Astrocyte (in vitro differentiated cells and primary cell): ENCODE results near the gene PPP1R16B. TPM values are rescaled to one million over a fixed set of nuclear protein-coding genes. Genes with fewer than 3 reads are reported as not detected.

Experiments
- DNase-seq: peaks from one replicate; pipeline ENCODE4 v3.0.0-alpha.2; 2010; ENCODE audit warnings: low read depth
- FAIRE-seq: peaks from 2 replicates; lab custom pipeline; 2011; peaks lifted over from hg19 to GRCh38; lab: Jason Lieb, UNC
- H2AFZ ChIP-seq: 2 replicates; pipeline ENCODE4 v1.6.0; 2012; ENCODE audit warnings: low read depth, low read length, inconsistent platforms
- H3K27ac ChIP-seq: 2 replicates; pipeline ENCODE4 v1.5.1; 2011; ENCODE audit warnings: low read depth, low read length, inconsistent platforms
- H3K27me3 ChIP-seq: 2 replicates; pipeline ENCODE4 v1.6.0; 2011; ENCODE audit warnings: low read length, inconsistent platforms; ENCODE audit not compliant: insufficient read depth
- H3K36me3 ChIP-seq: 2 replicates; pipeline ENCODE4 v1.5.1; 2011; ENCODE audit warnings: low read length, inconsistent platforms; ENCODE audit not compliant: insufficient read depth
- H3K4me1 ChIP-seq: 2 replicates; pipeline ENCODE4 v1.5.1; 2011; ENCODE audit warnings: low read length, inconsistent platforms; ENCODE audit not compliant: insufficient read depth
- H3K4me2 ChIP-seq: 2 replicates; pipeline ENCODE4 v1.6.0; 2012; ENCODE audit warnings: low read length, inconsistent platforms
- H3K4me3 ChIP-seq: 2 replicates; pipeline ENCODE4 v1.5.1; 2011; ENCODE audit warnings: low read depth, mild to moderate bottlenecking, low read length, inconsistent platforms; ENCODE audit not compliant: insufficient read depth
- H3K79me2 ChIP-seq: 2 replicates; pipeline ENCODE4 v1.6.0; 2012; ENCODE audit warnings: mild to moderate bottlenecking, low read length, inconsistent platforms; ENCODE audit not compliant: insufficient read depth
- H3K9ac ChIP-seq: 2 replicates; pipeline ENCODE4 v1.6.0; 2012; ENCODE audit warnings: mild to moderate bottlenecking, low read length, inconsistent platforms
- H3K9me3 ChIP-seq: 2 replicates; pipeline ENCODE4 v1.5.1; 2012; ENCODE audit warnings: low read depth, mild to moderate bottlenecking, low read length, inconsistent platforms; ENCODE audit not compliant: insufficient read depth
- H4K20me1 ChIP-seq: 2 replicates; pipeline ENCODE4 v1.6.0; 2012; ENCODE audit warnings: low read length, inconsistent platforms; ENCODE audit not compliant: insufficient read depth
- H3K27ac Mint-ChIP-seq: one replicate; pipeline ENCODE4 v1.8.0; 2021; ENCODE audit warnings: mild to moderate bottlenecking, mixed read lengths; ENCODE audit not compliant: unreplicated experiment
- H3K27me3 Mint-ChIP-seq: one replicate; pipeline ENCODE4 v1.8.0; 2021; ENCODE audit warnings: low read depth, mixed read lengths; ENCODE audit not compliant: unreplicated experiment
- H3K36me3 Mint-ChIP-seq: one replicate; pipeline ENCODE4 v1.8.0; 2021; ENCODE audit warnings: low read depth, mixed read lengths; ENCODE audit not compliant: unreplicated experiment
- H3K4me1 Mint-ChIP-seq: one replicate; pipeline ENCODE4 v1.8.0; 2021; ENCODE audit warnings: low read depth, mixed read lengths; ENCODE audit not compliant: unreplicated experiment
- H3K4me3 Mint-ChIP-seq: one replicate; pipeline ENCODE4 v1.8.0; 2021; ENCODE audit warnings: mild to moderate bottlenecking, moderate library complexity, mixed read lengths; ENCODE audit not compliant: unreplicated experiment
- H3K9me3 Mint-ChIP-seq: one replicate; pipeline ENCODE4 v1.8.0; 2021; ENCODE audit warnings: mild to moderate bottlenecking, mixed read lengths; ENCODE audit not compliant: unreplicated experiment
- CTCF ChIP-seq: IDR thresholded peaks from 2 replicates; pipeline ENCODE4 v1.5.1; 2011; ENCODE audit warnings: low read depth, mild to moderate bottlenecking, inconsistent platforms, low read length, moderate library complexity; ENCODE audit not compliant: insufficient read depth
- EZH2 ChIP-seq: IDR thresholded peaks from 2 replicates; pipeline ENCODE4 v1.6.1; 2012; ENCODE audit warnings: mild to moderate bottlenecking, low read length, inconsistent platforms; ENCODE audit not compliant: insufficient read depth
- total RNA-seq: library from RNA; stranded (reverse); gene quantifications from 2 replicates; pipeline ENCODE4 v1.2.1, GENCODE V29; 2021

Gene PPP1R16B
- total RNA-seq, 1 donor from 2014 or later: 0.68 TPM

- H3K27ac Mint-ChIP-seq: no peak overlapping the region
- DNase-seq (no peak), FAIRE-seq (no peak)
- H3K36me3 Mint-ChIP-seq: peaks cover 4% of the 10 kb centered on the region
- H3K9me3 ChIP-seq: no peaks in the 10 kb centered on the region
- no peak overlapping the region for H3K4me3 ChIP-seq
- H3K4me2 ChIP-seq: no peak overlapping the region
- peaks cover 9% of the 10 kb centered on the region for H3K4me1 Mint-ChIP-seq
- TF ChIP-seq EZH2: no peak
- TF ChIP-seq CTCF: no peak
- H4K20me1 ChIP-seq: no peaks in the 10 kb centered on the region
- H3K4me3 Mint-ChIP-seq: peak overlapping the region; percentile 68
- no peaks in the 10 kb centered on the region for H3K79me2 ChIP-seq
- H3K9ac ChIP-seq: no peak overlapping the region
- no peaks in the 10 kb centered on the region for H3K4me1 ChIP-seq
- no peak overlapping the region for H2AFZ ChIP-seq
- peaks cover 20% of the 10 kb centered on the region for H3K27me3 Mint-ChIP-seq
- peaks cover 2% of the 10 kb centered on the region for H3K9me3 Mint-ChIP-seq
- H3K36me3 ChIP-seq: no peaks in the 10 kb centered on the region
- no peak overlapping the region for H3K27ac ChIP-seq
- H3K27me3 ChIP-seq: peaks cover 5% of the 10 kb centered on the region
These were observed 69.9 kb downstream of the PPP1R16B start for GRCh38 chr20:38875175-38875993.

- no peak for DNase-seq
- H3K27me3 Mint-ChIP-seq: peaks cover 20% of the 10 kb centered on the region
These were observed 72.0 kb downstream of the PPP1R16B start for GRCh38 chr20:38877483-38877882.

More at GRCh38 chr20:38877483-38877882, 72.0 kb downstream of the PPP1R16B start:
- H3K4me3 Mint-ChIP-seq: no peak overlapping the region
- H3K27ac Mint-ChIP-seq: no peak overlapping the region
- Histone ChIP-seq H3K27ac (no peak overlapping the region), H2AFZ (no peak overlapping the region), H3K79me2 (no peaks in the 10 kb centered on the region), H3K4me3 (no peak overlapping the region), H3K36me3 (no peaks in the 10 kb centered on the region), H3K9ac (no peak overlapping the region), H3K4me2 (no peak overlapping the region), H4K20me1 (no peaks in the 10 kb centered on the region), H3K9me3 (no peaks in the 10 kb centered on the region), H3K4me1 (no peaks in the 10 kb centered on the region), H3K27me3 (peaks cover 5% of the 10 kb centered on the region)
- peaks cover 12% of the 10 kb centered on the region for H3K4me1 Mint-ChIP-seq
- peaks cover 3% of the 10 kb centered on the region for H3K36me3 Mint-ChIP-seq
- peaks cover 2% of the 10 kb centered on the region for H3K9me3 Mint-ChIP-seq
- no peak for FAIRE-seq
- TF ChIP-seq EZH2: no peak
- TF ChIP-seq CTCF: no peak
